ENCODE measurements around the gene APOL1. TPM values are rescaled to one million over a fixed set of nuclear protein-coding genes. Genes with fewer than 3 reads are reported as not detected.

The APOL1 gene
- total RNA-seq, 1 donor = 10.3 TPM

DNA sequence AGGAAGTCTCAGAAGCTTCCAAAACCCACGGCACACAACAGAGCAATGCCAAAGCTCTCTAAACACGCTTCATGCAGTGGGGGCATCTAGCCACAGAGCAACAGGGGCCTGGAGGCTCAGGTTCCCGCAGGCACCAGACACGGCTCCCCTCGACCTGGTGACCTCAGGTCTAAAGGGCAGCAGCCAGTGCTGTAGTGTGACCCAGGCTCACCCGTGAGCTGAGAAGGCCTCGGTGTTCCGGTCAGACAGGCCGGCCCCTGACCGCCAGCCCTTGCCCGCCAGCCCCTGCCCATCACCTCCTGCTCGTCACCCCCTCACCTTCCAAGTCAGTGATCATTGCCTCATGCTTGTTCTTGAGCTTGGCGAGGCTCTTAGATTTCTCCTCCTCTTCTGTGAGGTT lies 45.7 kb downstream of the APOL1 start:
- H3K4me3 ChIP-seq (ENCODE audit: low read depth, low read length) = no peak overlapping the region
- no peak for DNase-seq (ENCODE audit: low read depth)

DNA sequence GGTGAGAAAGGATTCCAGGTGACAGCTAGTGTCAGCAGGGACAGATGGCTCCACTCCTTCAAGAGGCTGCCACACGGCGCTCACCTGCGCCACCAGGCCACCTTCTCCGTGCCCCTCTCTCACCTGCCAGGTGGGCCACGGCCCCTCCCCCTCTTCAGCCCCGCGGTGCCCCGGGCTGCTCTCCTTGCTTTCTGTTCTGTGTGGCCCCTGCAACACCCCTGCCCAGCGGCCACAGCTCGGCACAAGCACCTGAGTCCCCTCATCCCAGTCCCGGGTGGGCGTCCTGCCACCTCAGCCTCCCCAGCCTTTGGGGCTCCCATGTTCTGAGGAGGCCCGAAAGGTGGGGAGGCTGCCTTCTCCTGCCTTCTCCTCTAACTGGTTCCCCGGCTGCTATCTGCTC lies 46.4 kb downstream of the APOL1 start:
- no peak overlapping the region for H3K4me3 ChIP-seq (ENCODE audit: low read depth, low read length)
- TF ChIP-seq, protein P1, sequence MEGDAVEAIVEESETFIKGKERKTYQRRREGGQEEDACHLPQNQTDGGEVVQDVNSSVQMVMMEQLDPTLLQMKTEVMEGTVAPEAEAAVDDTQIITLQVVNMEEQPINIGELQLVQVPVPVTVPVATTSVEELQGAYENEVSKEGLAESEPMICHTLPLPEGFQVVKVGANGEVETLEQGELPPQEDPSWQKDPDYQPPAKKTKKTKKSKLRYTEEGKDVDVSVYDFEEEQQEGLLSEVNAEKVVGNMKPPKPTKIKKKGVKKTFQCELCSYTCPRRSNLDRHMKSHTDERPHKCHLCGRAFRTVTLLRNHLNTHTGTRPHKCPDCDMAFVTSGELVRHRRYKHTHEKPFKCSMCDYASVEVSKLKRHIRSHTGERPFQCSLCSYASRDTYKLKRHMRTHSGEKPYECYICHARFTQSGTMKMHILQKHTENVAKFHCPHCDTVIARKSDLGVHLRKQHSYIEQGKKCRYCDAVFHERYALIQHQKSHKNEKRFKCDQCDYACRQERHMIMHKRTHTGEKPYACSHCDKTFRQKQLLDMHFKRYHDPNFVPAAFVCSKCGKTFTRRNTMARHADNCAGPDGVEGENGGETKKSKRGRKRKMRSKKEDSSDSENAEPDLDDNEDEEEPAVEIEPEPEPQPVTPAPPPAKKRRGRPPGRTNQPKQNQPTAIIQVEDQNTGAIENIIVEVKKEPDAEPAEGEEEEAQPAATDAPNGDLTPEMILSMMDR (IDR thresholded peaks at IDR 0.05; ENCODE audit: insufficient read depth, low read length) = no peak
- no peak for DNase-seq (ENCODE audit: low read depth)

More for the DNA sequence above, 45.7 kb downstream of the APOL1 start:
- TF ChIP-seq, protein P1 (IDR thresholded peaks at IDR 0.05; ENCODE audit: insufficient read depth, low read length) = no peak

- TF ChIP-seq, protein P1 (IDR thresholded peaks at IDR 0.05; ENCODE audit: insufficient read depth, low read length) = no peak
- no peak overlapping the region for H3K4me3 ChIP-seq (ENCODE audit: low read depth, low read length)
- DNase-seq (ENCODE audit: low read depth) = no peak
Measured at GRCh38 chr22:36299911-36300310, 47.0 kb downstream of the APOL1 start.

DNA sequence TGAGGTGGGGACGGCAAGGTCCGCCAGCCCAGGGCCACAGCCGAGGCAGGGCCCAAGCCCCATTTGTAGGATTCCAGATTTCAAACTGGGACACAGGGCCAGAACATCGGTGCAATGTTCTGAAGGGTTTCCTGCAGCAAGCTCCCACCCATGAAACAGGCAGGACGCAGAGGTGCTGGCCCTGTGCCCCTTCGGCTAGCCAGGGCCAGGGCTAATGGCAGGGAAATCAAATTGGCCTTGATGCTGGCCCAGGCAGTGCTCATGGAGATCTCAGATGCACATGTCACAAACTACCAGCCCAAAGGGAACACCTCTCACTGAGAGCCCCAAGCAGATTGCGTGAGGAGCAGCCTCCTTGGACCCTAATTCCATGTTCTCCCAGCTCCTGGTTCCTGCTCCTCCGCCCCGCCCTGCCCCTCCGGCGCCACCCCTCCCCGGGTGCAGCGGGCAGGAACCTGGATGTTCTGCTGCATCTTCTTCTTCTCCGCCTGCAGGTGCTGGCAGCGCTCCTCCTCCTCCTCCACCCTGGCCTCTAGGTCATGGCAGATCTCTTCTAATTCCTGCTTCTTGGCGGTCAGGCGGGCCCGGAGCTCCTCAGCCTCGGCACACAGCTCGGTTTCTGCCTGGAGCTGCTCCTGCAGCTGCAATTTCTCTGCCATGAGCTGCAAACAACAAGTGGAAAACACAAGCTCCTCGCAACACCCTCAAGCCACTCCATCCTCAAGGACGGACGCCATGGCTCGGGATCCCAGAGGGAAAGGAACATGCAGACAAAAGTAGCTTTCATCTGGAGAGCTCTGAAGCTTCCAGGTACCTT lies 47.7 kb downstream of the APOL1 start:
- no peak overlapping the region for H3K4me3 ChIP-seq (ENCODE audit: low read depth, low read length)
- TF ChIP-seq, protein P1 (IDR thresholded peaks at IDR 0.05; ENCODE audit: insufficient read depth, low read length) = no peak
- no peak for DNase-seq (ENCODE audit: low read depth)

- TF ChIP-seq, protein P1 (IDR thresholded peaks at IDR 0.05; ENCODE audit: insufficient read depth, low read length) = peak; percentile 95
- DNase-seq (ENCODE audit: low read depth) = peak; percentile 67
- no peak overlapping the region for H3K4me3 ChIP-seq (ENCODE audit: low read depth, low read length)
Measured at GRCh38 chr22:36301384-36301828, 48.5 kb downstream of the APOL1 start.

- TF ChIP-seq, protein P1 (IDR thresholded peaks at IDR 0.05; ENCODE audit: insufficient read depth, low read length) = no peak
- peak; percentile 15 for DNase-seq (ENCODE audit: low read depth)
- H3K4me3 ChIP-seq (ENCODE audit: low read depth, low read length) = no peak overlapping the region
Measured at GRCh38 chr22:36301851-36302250, 48.9 kb downstream of the APOL1 start.
